Tibial artery (tissue), 4 donors: Measurements from ENCODE around the gene ASRGL1.
A peak's percentile ranks its signal among the peaks of the same experiment; 100 is the strongest.
"Not testable (repeated sequence)": the region's sequence is repeated elsewhere in the genome, so short reads cannot be mapped to it uniquely, and the experiment has no call there.

Source experiments
- DNase-seq, 2 donors: peaks; one replicate each; pipeline ENCODE4 v3.0.0-alpha.2; 2019
- H3K27ac ChIP-seq, 2 donors: fragments of 200-600 bp; sonication (generic) in 1 of 2; 1 replicate in 1 of 2; 2 replicates in 1 of 2; pipeline ENCODE4 v1.5.1; 2018 to 2019; ENCODE audit warnings: mild to moderate bottlenecking in 1 of 2
- H3K27me3 ChIP-seq, 2 donors: fragments of 200-600 bp; sonication (generic) in 1 of 2; one replicate each; pipeline versions ENCODE4 v1.5.1 to v1.6.0; 2016 to 2019
- H3K36me3 ChIP-seq, 3 donors: fragments of 200-600 bp; sonication (generic) in 2 of 3; one replicate each; pipeline ENCODE4 v1.5.1; 2016 to 2019; ENCODE audit warnings: mild to moderate bottlenecking in 2 of 3
- H3K4me1 ChIP-seq, 4 donors: fragments of 200-600 bp; sonication (generic) in 2 of 4; 1 replicate in 3 of 4; 2 replicates in 1 of 4; pipeline ENCODE4 v1.5.1; 2016 to 2019
- H3K4me3 ChIP-seq, 2 donors: fragments of 200-600 bp; sonication (generic) in 1 of 2; 1 replicate in 1 of 2; 2 replicates in 1 of 2; pipeline ENCODE4 v1.5.1; 2018 to 2019; ENCODE audit warnings: mild to moderate bottlenecking in 2 of 2
- H3K9me3 ChIP-seq, 3 donors: fragments of 200-600 bp; sonication (generic) in 1 of 3; one replicate each; pipeline ENCODE4 v1.5.1; 2016 to 2019
- CTCF ChIP-seq, 2 experiments: fragments of 200-600 bp in 1 of 2; fragments of 450-650 bp in 1 of 2; IDR thresholded peaks; one replicate each; pipeline ENCODE4 v1.5.1; 2017 to 2019; ENCODE audit warnings: antibody characterized with exemption in 2 of 2, mild to moderate bottlenecking in 1 of 2, moderate library complexity in 1 of 2
- intact Hi-C: fragments of 100-400 bp; cut with DNase I; formaldehyde crosslinking; loops from one replicate; pipeline ENCODE4 v1.15.0; 2023; ENCODE audit warnings: low total_unique reads

Gene ASRGL1

GRCh38 chr11:62359475-62359874 lies 22.2 kb downstream of the ASRGL1 start:
- DNase-seq: no peak
- Histone ChIP-seq H3K27ac (no peak overlapping the region), H3K9me3 (no peaks in the 10 kb centered on the region), H3K4me1 (no peaks in the 10 kb centered on the region), H3K27me3 (no peaks in the 10 kb centered on the region), H3K4me3 (no peak overlapping the region), H3K36me3 (no peaks in the 10 kb centered on the region)
- TF ChIP-seq CTCF (IDR thresholded peaks at IDR 0.05): no peak
- intact Hi-C loops: no loop called here

GRCh38 chr11:62360685-62361084 lies 23.4 kb downstream of the ASRGL1 start:
- Histone ChIP-seq H3K9me3 (no peaks in the 10 kb centered on the region), H3K4me3 (no peak overlapping the region), H3K4me1 (no peaks in the 10 kb centered on the region), H3K27ac (no peak overlapping the region), H3K27me3 (no peaks in the 10 kb centered on the region), H3K36me3 (no peaks in the 10 kb centered on the region)
- DNase-seq: no peak
- no peak for TF ChIP-seq CTCF (IDR thresholded peaks at IDR 0.05)
- intact Hi-C loops: no loop called here

- H3K4me1 ChIP-seq, DNase-seq, H3K27me3 ChIP-seq, H3K9me3 ChIP-seq, H3K27ac ChIP-seq, H3K4me3 ChIP-seq, H3K36me3 ChIP-seq, intact Hi-C loops: not testable (repeated sequence)
Measured at GRCh38 chr11:62368861-62369477, 31.7 kb downstream of the ASRGL1 start.

GRCh38 chr11:62370743-62371440 lies 33.6 kb downstream of the ASRGL1 start:
- Histone ChIP-seq H3K36me3 (no peaks in the 10 kb centered on the region), H3K27ac (no peak overlapping the region), H3K4me1 (no peaks in the 10 kb centered on the region), H3K9me3 (no peaks in the 10 kb centered on the region), H3K27me3 (no peaks in the 10 kb centered on the region), H3K4me3 (peak overlapping the region; percentile 7 to 14)
- no peak for DNase-seq
- no peak for TF ChIP-seq CTCF (IDR thresholded peaks at IDR 0.05)
- intact Hi-C loops: no loop called here

- H3K36me3 ChIP-seq: no peaks in the 10 kb centered on the region
Measured at GRCh38 chr11:62372871-62373270, 35.6 kb downstream of the ASRGL1 start.

More at GRCh38 chr11:62372871-62373270, 35.6 kb downstream of the ASRGL1 start:
- Histone ChIP-seq H3K4me1 (no peaks in the 10 kb centered on the region), H3K4me3 (no peak overlapping the region), H3K27me3 (no peaks in the 10 kb centered on the region), H3K27ac (no peak overlapping the region), H3K9me3 (no peaks in the 10 kb centered on the region)
- no peak for DNase-seq
- intact Hi-C loops: no loop called here
- no peak for TF ChIP-seq CTCF (IDR thresholded peaks at IDR 0.05)
